HCT116 (cell line): ENCODE results near the gene PWWP2B.

Experiments used
- CTCF ChIP-seq, 3 experiments: fragments of 200-600 bp in 1 of 3; sonication (generic) in 1 of 3; IDR thresholded peaks in 2 of 3; conservative IDR thresholded peaks in 1 of 3; 2 replicates each; pipeline ENCODE4 v1.5.1; 2012 to 2017; ENCODE audit warnings: low read depth in 2 of 3, low read length in 2 of 3, antibody characterized with exemption in 1 of 3, borderline replicate concordance in 1 of 3, control low read depth in 1 of 3, mild to moderate bottlenecking in 1 of 3, mixed read lengths in 1 of 3, mixed run types in 1 of 3, moderate library complexity in 1 of 3; ENCODE audit not compliant: insufficient read depth in 1 of 3
- EZH2 ChIP-seq: fragments of 200-600 bp; sonication (generic); IDR thresholded peaks from 2 replicates; pipeline ENCODE4 v1.6.1; 2017; ENCODE audit warnings: antibody characterized with exemption, mixed run types
- EZH2phosphoT487 ChIP-seq: fragments of 200-600 bp; IDR thresholded peaks from 2 replicates; pipeline ENCODE4 v1.6.1; 2018; ENCODE audit warnings: antibody characterized with exemption, borderline replicate concordance
- POLR2A ChIP-seq: IDR thresholded peaks from 2 replicates; pipeline ENCODE4 v1.7.0; 2011; ENCODE audit warnings: borderline replicate concordance; ENCODE audit not compliant: insufficient read depth, insufficient read length; ENCODE audit errors: extremely low read depth
- POLR2AphosphoS5 ChIP-seq: IDR thresholded peaks from 2 replicates; pipeline ENCODE4 v1.6.1; 2011; ENCODE audit warnings: mild to moderate bottlenecking, low read depth, low read length, moderate library complexity
- SIN3A ChIP-seq: IDR thresholded peaks from 2 replicates; pipeline ENCODE4 v1.6.1; 2012; ENCODE audit warnings: low read depth
- TF ChIP-seq, protein P1 (sequence below): IDR thresholded peaks from 2 replicates; pipeline ENCODE4 v1.6.1; 2012; ENCODE audit warnings: low read depth
- TF ChIP-seq, protein P2 (sequence below): IDR thresholded peaks from 2 replicates; pipeline ENCODE4 v1.6.1; 2012

DNA sequence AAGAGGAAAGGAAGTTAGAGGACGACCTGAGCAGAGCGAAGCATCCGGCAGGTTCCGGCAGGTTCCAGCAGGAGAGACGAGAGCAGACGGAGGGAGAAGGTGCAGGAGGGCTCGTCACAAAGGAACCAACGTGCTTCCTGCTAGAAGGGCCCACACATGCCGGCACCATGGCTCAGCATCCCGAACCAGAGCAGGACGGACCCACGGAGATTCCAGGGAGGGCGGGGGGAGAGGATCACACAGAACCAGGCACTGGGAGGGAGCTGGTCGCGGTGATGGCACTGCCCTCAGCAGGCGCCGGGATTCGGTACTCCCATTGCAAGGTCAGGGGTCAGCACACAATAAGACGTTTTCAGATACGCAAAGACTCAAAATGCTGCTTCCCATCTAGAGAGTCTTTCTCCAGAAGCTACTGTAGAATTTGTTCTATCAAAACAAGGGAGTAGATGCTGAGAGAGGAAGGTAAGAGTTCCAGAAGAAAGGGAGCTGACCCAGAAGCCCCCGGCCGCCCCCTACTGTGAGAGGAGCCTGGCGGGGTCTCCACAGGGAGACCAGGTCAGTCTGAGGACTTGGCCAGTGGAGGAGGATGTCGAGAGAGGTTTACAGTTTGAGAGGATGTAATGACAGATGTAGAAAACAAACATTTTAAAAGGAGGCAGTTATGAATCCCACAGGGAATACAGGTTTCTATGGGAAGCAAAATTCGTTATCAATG is 23.6 kb upstream of the PWWP2B start:
- TF ChIP-seq CTCF (IDR thresholded peaks at IDR 0.05 in 2 of 3, conservative IDR thresholded peaks at IDR 0.05 in 1 of 3; ENCODE audit: borderline replicate concordance in 1 of 3, insufficient read depth in 1 of 3, low read depth in 2 of 3, low read length in 2 of 3) (no peak), POLR2A (no peak), POLR2AphosphoS5 (no peak), EZH2phosphoT487 (no peak), EZH2 (no peak), SIN3A (no peak)
- TF ChIP-seq, protein P1, sequence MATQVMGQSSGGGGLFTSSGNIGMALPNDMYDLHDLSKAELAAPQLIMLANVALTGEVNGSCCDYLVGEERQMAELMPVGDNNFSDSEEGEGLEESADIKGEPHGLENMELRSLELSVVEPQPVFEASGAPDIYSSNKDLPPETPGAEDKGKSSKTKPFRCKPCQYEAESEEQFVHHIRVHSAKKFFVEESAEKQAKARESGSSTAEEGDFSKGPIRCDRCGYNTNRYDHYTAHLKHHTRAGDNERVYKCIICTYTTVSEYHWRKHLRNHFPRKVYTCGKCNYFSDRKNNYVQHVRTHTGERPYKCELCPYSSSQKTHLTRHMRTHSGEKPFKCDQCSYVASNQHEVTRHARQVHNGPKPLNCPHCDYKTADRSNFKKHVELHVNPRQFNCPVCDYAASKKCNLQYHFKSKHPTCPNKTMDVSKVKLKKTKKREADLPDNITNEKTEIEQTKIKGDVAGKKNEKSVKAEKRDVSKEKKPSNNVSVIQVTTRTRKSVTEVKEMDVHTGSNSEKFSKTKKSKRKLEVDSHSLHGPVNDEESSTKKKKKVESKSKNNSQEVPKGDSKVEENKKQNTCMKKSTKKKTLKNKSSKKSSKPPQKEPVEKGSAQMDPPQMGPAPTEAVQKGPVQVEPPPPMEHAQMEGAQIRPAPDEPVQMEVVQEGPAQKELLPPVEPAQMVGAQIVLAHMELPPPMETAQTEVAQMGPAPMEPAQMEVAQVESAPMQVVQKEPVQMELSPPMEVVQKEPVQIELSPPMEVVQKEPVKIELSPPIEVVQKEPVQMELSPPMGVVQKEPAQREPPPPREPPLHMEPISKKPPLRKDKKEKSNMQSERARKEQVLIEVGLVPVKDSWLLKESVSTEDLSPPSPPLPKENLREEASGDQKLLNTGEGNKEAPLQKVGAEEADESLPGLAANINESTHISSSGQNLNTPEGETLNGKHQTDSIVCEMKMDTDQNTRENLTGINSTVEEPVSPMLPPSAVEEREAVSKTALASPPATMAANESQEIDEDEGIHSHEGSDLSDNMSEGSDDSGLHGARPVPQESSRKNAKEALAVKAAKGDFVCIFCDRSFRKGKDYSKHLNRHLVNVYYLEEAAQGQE: no peak
- TF ChIP-seq, protein P2, sequence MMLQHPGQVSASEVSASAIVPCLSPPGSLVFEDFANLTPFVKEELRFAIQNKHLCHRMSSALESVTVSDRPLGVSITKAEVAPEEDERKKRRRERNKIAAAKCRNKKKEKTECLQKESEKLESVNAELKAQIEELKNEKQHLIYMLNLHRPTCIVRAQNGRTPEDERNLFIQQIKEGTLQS: no peak
